NCI-H2227 treated with DMSO at 0.1 percent for 48 hours (cell line): ENCODE results near the gene TPSB2.
"Not testable (repeated sequence)": the region's sequence is repeated elsewhere in the genome, so short reads cannot be mapped to it uniquely, and the experiment has no call there.

Experiments
- DNase-seq: peaks from one replicate; lab custom pipeline; 2025; lab: John Stamatoyannopoulos, UW

Gene TPSB2

GRCh38 chr16:1261131-1261892, 31.3 kb upstream of the TPSB2 start:
- DNase-seq, result no peak

DNA sequence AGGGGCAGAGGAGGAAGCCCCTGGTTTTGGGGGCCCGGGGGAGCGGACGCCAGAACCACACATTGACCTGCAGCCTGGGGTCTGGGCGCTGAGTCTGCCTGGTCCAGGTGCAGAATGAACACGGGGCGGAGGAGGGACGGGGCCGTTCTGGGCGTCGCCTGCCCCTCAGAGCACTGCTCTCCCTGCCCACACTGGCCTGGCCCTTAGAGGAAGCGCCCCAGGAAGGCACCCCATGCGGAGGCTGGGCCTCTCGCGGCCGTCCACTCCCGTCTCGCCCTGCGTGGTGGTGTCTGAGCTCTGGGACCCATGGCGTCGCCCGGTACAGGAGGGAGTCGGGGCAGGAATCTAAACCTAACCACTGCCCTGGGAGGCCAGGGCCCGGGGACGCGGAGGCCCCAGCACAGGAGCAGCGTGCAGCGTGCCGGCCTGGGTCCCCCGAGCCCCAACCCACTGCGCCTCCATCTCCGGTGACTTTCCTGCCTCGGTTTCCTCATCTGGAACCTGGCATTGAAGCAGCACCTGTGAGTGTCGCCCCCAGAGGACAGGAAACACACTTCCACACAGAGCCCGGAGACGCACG, 30.2 kb upstream of the TPSB2 start:
- DNase-seq, result no peak

DNA sequence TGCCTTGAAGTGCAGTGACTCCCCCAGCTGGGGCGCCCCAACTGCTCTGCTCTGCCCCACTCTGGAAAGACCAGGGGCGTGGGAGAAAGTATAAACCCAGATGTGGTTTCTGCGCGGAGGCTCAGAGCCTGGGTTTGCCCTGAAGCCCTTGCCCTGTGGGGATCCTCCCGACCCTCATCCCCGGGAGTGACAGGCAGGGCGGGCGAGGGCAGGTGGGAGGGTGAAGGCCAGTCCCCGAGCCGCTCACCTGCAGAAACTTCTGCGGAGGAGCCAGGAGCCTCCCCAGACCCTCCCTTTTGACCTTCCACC, 29.7 kb upstream of the TPSB2 start:
- no peak for DNase-seq

GRCh38 chr16:1258906-1259759, 29.1 kb upstream of the TPSB2 start:
- DNase-seq, result no peak

- no peak for DNase-seq
Measured at GRCh38 chr16:1258225-1258600, 28.2 kb upstream of the TPSB2 start.

- DNase-seq, result no peak
Measured at GRCh38 chr16:1257561-1258224, 27.7 kb upstream of the TPSB2 start.

GRCh38 chr16:1256874-1257322, 26.9 kb upstream of the TPSB2 start:
- DNase-seq, result no peak

DNA sequence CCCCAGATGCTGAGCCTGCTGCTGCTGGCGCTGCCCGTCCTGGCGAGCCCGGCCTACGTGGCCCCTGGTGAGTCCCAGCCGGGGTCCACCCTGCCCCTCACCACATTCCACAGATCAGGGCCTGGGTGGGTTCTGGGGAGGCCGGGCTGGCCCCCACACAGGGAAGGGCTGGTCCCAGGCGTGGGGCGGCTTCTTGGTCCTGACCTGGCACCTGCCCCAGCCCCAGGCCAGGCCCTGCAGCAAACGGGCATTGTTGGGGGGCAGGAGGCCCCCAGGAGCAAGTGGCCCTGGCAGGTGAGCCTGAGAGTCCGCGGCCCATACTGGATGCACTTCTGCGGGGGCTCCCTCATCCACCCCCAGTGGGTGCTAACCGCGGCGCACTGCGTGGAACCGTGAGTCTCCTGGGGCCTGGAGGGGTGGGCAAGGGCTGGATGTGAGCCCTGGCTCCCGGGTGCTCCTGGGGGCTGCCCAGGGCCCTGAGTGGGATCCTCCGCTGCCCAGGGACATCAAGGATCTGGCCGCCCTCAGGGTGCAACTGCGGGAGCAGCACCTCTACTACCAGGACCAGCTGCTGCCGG, 26.4 kb upstream of the TPSB2 start:
- DNase-seq, result not testable (repeated sequence)

- not testable (repeated sequence) for DNase-seq
Measured at GRCh38 chr16:1255276-1256122, 25.5 kb upstream of the TPSB2 start, which contains the start of gene TPSD1. Gene TPSD1 (plus strand): TSS chr16:1256069. CDS start chr16:1256281, 212 bp downstream.

- DNase-seq, result not testable (repeated sequence)
Measured at GRCh38 chr16:1254821-1255220, 24.8 kb upstream of the TPSB2 start.

- not testable (repeated sequence) for DNase-seq
Measured at GRCh38 chr16:1253701-1254364, 23.8 kb upstream of the TPSB2 start.

DNA sequence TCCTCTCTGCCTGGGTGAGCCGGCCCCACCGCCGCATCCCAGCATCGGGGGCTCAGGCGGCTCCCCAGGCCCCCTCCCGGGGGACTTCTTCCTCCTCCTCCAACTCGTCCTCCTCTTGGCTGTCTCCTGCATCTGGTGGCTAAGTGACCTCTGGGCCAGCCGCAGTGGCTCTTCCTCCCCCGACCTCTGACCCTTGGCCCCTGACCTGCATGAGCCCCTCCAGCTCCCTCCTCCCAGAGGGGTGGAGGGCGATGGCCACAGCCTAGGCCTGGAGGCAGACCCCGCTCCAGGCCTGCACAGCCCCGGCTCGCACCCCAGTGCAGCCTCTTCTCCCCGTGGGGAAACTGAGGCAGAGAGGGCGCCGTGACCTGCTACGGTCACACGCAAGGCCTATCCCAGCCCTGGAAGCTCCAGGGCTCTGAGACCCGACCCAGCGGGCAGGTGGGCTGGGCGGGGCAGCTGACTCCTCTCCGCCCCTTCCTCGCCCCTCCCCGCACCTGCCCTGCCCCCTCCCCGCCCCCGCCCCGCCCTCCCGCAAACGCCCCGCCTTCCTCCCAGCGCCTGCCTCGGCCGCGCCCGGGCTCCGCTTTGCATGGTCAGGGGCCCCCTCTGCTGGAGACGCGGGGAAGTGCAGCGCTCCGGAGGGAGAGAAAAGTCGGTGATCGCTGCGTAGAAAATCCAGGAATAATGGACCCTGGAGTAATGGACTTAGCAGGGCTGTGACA, 19.2 kb upstream of the TPSB2 start:
- not testable (repeated sequence) for DNase-seq

GRCh38 chr16:1247903-1248537, 18.0 kb upstream of the TPSB2 start:
- DNase-seq, result not testable (repeated sequence)

DNA sequence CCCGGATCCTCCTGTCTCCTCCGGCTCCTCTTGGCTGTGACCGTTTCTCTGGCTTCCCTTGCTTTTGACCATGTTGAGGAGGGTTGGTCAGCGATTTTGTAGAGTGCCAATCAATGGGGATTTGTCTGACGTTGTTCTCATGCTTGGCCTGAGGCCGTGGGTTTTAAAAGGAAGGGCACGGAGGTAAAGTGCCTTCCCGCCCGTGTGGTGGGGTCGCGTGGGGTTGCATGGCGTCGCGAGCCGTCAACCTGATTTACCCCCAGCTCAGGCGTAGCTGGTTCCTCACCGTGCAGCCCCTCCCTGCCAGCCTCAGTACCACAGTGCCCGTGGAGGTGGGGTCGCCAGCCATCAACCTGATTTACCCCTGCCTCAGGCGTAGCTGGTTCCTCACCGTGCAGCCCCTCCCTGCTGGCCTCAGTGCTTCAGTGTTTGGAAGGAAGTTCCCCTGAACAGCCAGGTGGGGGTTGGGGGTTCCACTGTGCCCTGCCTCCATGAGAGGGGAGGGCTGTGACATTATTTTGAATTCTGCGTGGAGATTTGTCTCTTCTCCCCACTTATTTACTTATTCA, 15.6 kb upstream of the TPSB2 start:
- DNase-seq, result no peak

- DNase-seq, result no peak
Measured at GRCh38 chr16:1244881-1245280, 14.9 kb upstream of the TPSB2 start.

DNA sequence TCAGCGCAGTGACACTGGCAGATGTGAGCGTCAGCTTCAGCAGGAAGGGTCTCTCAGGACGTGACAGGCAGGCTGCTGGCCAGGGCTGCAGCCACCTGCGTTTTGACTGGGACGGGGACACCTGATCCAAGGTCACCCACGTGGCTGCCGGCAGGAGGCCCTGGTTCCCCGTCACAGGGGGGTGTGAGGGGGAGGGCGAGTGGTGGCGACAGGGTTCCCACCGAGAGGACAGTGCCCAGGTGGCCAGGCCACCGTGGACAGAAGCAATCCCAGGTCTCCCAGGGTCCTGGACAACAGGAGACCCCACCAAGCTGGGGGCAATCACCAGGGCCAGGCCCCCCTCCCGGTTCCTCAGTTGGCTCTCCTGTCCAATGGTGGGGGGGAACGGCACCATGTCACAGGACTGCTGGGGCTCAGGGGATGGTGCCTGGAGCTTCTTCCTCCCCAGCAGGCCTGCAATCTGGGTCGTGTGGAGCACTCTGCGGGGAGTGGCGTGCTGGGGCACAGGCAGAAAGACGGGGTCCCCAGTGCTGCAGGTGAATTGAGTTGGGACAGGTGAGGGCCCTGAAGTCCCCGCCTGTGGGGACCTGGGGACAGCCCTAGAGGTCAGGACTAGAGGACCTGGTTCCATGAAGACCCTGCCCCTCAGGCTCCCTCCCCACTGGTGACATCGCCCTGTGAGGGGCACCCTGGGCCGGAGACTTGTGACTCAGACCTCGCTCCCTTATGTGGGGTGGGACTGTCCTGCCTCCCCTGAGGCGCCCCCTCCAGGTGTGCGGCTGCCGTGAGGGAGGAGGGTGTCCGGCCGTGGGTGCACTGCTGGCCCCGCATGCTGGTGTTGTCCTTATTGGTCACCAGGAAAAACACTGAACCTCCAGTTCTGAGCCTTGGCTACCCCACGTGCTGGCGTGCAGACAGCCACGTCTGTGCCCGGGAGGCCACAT, 14.2 kb upstream of the TPSB2 start:
- not testable (repeated sequence) for DNase-seq

GRCh38 chr16:1243363-1243762, 13.4 kb upstream of the TPSB2 start:
- not testable (repeated sequence) for DNase-seq

DNA sequence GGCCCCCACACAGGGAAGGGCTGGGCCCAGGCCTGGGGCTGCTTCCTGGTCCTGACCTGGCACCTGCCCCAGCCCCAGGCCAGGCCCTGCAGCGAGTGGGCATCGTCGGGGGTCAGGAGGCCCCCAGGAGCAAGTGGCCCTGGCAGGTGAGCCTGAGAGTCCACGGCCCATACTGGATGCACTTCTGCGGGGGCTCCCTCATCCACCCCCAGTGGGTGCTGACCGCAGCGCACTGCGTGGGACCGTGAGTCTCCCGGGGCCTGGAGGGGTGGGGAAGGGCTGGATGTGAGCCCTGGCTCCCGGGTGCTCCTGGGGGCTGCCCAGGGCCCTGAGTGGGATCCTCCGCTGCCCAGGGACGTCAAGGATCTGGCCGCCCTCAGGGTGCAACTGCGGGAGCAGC, 11.1 kb upstream of the TPSB2 start:
- not testable (repeated sequence) for DNase-seq
